Kasumi-1 (cell line): ENCODE results near the gene SMIM9.

Experiments
- DNase-seq, 2 experiments: peaks; one replicate each; lab custom pipeline; 2025; lab: John Stamatoyannopoulos, UW

The SMIM9 gene

DNA sequence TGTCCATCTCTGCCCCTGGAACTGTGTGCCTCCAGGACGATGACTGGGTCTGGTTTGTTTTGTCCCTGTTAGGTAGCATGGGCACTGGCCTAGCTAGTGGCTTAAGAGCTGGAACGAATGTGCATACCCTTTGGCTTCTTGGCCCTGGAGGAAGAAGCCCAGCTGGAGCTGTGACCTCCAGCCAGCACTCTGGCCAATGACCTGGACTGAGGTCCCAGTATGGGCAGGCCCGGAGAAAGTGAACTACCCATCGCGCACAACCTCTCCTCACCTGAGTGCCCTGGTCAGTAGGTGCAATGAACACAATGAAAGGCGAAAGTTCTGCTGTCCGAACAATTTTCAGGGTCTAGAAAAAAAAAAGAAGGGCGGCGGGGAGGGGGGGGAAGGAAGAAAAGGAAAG lies 53.5 kb downstream of the SMIM9 start:
- no peak for DNase-seq

DNA sequence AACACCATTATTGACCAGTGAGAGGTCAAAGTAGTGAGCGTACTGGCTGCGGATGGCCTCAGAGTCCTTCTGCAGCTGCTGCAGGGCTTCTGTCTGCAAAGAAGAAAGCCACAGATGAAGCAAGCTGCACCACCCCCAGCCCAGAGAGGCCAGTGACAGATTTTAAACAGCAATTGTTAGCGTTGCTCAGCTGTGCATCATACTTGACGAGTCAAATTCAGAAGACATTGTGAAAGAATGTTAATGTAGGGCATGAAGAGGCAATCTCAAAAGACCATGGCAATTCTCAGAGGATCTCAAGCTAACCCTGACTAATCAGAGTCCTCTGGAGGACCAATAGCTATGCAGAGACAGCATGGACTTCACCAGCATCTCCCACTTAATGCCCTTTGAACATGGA lies 55.2 kb downstream of the SMIM9 start:
- no peak for DNase-seq

DNA sequence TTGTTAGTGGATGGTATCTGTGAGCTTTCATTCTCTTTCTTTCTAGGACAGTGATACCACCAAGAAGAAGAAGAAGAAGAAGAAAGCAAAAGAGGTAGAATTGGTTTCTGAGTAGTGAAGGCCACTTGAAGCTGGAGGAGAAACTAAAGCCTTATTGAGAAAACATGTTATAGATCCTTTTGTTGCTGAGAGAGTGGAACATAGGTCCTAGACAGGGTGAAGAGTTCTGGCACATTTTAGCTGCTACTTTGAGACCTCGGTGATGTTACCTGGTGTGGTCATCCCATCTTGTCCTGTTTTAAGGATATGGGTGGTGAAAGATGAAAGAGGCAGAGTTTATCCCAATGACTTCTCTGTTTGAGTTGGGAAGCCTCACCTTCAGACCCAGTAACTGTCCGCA lies 57.7 kb downstream of the SMIM9 start:
- DNase-seq = no peak

DNA sequence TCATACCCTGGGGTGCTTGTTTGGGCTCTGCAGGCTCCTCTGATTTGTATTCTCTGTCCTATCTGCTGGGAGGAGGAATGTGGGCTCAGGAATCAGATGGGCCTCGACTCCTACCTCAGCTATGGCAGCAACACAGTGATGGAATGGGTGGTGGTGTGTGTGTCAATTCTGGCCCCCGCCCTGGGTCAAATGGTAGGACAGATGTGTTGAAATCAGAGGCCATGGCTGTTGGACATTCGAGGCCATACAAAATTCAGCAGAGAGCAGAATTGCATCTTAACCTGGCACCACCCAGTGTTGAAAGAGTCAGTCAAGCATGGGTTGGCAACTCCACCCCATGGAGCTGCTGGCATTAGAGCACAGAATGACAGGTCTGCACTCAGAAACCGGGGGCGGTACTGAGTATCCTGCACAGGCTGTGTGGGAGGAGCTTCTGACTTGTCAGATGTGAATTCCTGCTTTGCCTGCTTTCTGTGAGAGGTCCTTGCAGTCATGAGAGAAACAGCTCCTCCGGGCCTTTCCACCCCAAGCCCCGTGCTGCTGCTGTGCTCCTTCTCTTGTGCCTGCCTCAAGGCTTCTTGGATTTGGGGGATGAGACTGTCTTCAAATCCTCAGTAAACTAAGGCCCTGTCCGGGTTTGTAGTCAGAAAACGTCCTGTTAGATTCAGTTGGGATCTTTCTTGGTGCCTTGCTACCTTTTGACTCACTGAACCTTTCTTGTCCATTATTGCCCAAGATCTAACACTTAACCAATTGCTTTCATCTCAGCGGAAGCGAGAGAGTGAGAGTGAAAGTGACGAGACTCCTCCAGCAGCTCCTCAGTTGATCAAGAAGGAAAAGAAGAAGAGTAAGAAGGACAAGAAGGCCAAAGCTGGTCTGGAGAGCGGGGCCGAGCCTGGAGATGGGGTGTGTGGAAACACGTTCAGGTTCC lies 58.8 kb downstream of the SMIM9 start:
- peak in 1 of 2 experiments; percentile 12 for DNase-seq

DNA sequence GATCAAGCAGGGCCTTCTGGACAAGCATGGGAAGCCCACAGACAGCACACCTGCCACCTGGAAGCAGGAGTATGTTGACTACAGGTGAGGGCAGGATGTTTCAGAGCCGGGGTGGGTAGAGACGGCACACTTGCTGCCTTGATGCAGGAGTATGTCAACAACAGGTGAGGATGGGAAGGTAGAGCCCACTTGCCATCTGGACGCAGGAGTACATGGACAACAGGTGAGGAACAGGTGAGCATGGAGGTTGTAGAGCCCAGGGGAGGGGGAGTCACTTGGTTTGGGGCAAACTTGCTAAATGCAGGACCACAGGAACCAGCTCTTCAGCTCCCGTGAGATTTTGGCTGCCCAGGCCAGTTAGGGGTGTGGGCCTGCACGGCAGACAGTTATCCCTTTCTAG lies 59.8 kb downstream of the SMIM9 start:
- DNase-seq = no peak
